Osteocyte (in vitro differentiated cells): ENCODE measurements around the gene NRXN3. TPM values are rescaled to one million over a fixed set of nuclear protein-coding genes. Genes with fewer than 3 reads are reported as not detected.

Experiments used
- DNase-seq: peaks from one replicate; pipeline ENCODE4 v3.0.0; 2021; ENCODE audit warnings: mixed read lengths; ENCODE audit not compliant: unreplicated experiment; ENCODE audit errors: extremely low spot score
- H3K27ac Mint-ChIP-seq: one replicate; pipeline ENCODE4 v1.8.0; 2021; ENCODE audit warnings: mild to moderate bottlenecking, mixed read lengths; ENCODE audit not compliant: unreplicated experiment
- H3K27me3 Mint-ChIP-seq: one replicate; pipeline ENCODE4 v1.8.0; 2021; ENCODE audit warnings: mixed read lengths; ENCODE audit not compliant: unreplicated experiment
- H3K36me3 Mint-ChIP-seq: one replicate; pipeline ENCODE4 v1.8.0; 2021; ENCODE audit warnings: mixed read lengths; ENCODE audit not compliant: unreplicated experiment
- H3K4me1 Mint-ChIP-seq: one replicate; pipeline ENCODE4 v1.8.0; 2021; ENCODE audit warnings: mixed read lengths; ENCODE audit not compliant: unreplicated experiment
- H3K4me3 Mint-ChIP-seq: one replicate; pipeline ENCODE4 v1.8.0; 2021; ENCODE audit warnings: mild to moderate bottlenecking, moderate library complexity, mixed read lengths; ENCODE audit not compliant: unreplicated experiment
- H3K9me3 Mint-ChIP-seq: one replicate; pipeline ENCODE4 v1.8.0; 2021; ENCODE audit warnings: mixed read lengths; ENCODE audit not compliant: unreplicated experiment
- total RNA-seq: library from RNA; stranded (reverse); gene quantifications from 2 replicates; pipeline ENCODE4 v1.2.1, GENCODE V29; 2021
- TF ChIP-seq, protein P1 (sequence below): fragments of 200-600 bp; sonication (generic); IDR thresholded peaks from 2 replicates; pipeline ENCODE4 v1.5.0; 2021; ENCODE audit warnings: antibody characterized with exemption, mild to moderate bottlenecking, moderate library complexity

Gene NRXN3
- total RNA-seq, 1 donor from 2014 or later: 26.5 TPM

DNA sequence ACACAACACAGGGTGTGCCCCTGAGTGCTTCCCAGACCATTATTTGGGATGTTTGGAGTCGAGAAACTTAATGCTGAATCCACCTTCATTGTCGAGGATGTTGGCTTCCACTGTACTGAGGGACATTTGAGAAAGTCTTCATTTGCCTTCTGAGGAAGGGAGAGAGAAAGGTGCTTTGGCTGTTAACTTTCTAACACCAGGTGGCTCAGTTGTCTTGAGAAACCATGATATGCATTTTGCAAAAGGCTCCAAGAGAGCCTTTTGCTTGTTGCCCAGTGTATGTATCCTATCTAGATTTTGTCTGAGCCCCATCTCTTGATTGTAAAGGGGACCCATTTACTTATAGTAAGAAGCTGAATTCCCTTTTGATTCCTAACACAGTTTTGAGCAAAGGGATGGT is 28.6 kb upstream of the NRXN3 start:
- no peak overlapping the region for H3K4me3 Mint-ChIP-seq
- no peaks in the 10 kb centered on the region for H3K27me3 Mint-ChIP-seq
- no peak overlapping the region for H3K27ac Mint-ChIP-seq
- no peaks in the 10 kb centered on the region for H3K4me1 Mint-ChIP-seq
- H3K9me3 Mint-ChIP-seq: peaks cover 10% of the 10 kb centered on the region
- no peak for DNase-seq
- TF ChIP-seq, protein P1, sequence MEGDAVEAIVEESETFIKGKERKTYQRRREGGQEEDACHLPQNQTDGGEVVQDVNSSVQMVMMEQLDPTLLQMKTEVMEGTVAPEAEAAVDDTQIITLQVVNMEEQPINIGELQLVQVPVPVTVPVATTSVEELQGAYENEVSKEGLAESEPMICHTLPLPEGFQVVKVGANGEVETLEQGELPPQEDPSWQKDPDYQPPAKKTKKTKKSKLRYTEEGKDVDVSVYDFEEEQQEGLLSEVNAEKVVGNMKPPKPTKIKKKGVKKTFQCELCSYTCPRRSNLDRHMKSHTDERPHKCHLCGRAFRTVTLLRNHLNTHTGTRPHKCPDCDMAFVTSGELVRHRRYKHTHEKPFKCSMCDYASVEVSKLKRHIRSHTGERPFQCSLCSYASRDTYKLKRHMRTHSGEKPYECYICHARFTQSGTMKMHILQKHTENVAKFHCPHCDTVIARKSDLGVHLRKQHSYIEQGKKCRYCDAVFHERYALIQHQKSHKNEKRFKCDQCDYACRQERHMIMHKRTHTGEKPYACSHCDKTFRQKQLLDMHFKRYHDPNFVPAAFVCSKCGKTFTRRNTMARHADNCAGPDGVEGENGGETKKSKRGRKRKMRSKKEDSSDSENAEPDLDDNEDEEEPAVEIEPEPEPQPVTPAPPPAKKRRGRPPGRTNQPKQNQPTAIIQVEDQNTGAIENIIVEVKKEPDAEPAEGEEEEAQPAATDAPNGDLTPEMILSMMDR: no peak
- H3K36me3 Mint-ChIP-seq: no peaks in the 10 kb centered on the region

DNA sequence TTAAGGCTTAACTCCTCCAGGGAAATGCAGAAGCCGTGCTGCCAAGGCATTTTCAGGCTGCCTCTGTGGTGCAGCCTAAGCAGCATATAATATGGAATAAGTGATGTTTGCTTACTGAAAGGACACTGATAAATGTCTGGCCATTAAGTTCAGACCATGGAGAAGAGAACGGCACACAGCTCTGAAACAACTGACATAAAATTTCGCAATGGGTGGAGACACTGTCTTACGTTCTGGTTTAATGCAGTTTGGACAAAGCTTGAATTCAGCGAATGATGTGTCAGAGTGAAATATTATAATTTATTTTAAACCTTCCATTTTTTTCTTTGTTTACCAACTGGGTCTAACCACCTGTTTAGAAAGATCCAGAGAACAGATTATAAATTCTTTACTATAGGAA is 27.2 kb upstream of the NRXN3 start:
- Mint-ChIP-seq H3K27me3 (no peaks in the 10 kb centered on the region), H3K4me1 (no peaks in the 10 kb centered on the region), H3K9me3 (peaks cover 3% of the 10 kb centered on the region), H3K36me3 (no peaks in the 10 kb centered on the region), H3K4me3 (no peak overlapping the region), H3K27ac (no peak overlapping the region)
- no peak for DNase-seq
- TF ChIP-seq, protein P1: no peak

DNA sequence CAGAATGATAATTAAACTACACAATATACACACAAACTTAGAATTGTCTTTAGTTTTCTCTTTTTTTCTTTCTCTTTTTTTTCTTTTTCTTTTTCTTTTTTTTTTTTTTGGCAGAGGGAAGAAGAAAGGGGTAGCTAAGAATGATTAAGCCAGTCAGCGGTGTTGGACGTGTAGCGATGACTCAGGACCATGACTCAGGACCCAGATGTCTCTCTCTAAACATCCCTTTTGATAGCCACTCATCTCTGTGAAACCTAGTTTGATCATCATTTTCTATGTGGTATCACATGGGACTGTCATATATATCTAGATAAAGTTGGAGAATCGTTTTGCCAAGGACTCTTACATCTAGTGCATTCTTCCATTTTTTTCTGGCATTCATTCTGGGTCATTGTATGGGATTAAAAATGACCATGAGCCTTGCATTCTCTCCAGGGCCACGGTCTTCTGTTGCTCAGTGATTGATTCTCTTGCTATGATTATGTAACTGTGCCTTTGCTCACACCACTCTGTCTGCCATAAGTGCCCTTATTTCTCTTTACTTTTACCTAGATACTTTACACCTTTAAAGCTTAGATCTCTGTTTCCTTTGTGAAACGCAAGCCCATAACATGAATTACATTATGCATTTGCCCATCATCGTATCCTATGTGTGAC is 26.6 kb upstream of the NRXN3 start:
- H3K36me3 Mint-ChIP-seq: no peaks in the 10 kb centered on the region
- no peak for DNase-seq
- no peaks in the 10 kb centered on the region for H3K4me1 Mint-ChIP-seq
- H3K27ac Mint-ChIP-seq: no peak overlapping the region
- peaks cover 3% of the 10 kb centered on the region for H3K9me3 Mint-ChIP-seq
- TF ChIP-seq, protein P1: no peak
- H3K27me3 Mint-ChIP-seq: no peaks in the 10 kb centered on the region
- H3K4me3 Mint-ChIP-seq: no peak overlapping the region

- H3K9me3 Mint-ChIP-seq: no peaks in the 10 kb centered on the region
Observed at GRCh38 chr14:78152201-78153063, 17.7 kb upstream of the NRXN3 start.

DNA sequence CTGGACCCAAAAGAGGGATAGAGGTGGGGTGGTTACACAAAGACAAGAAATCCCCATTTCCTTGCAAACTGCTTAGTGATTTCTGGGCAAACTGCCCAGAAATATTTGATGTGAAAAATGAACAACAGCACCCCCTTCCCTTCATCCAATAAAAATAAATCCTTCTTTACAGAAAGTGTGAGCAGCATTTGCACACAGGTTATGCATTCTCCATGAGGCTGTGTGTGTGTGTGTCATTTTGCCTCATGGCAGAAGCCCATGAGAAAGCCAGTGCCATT is 17.2 kb upstream of the NRXN3 start:
- Mint-ChIP-seq H3K27me3 (no peaks in the 10 kb centered on the region), H3K27ac (no peak overlapping the region), H3K36me3 (no peaks in the 10 kb centered on the region), H3K9me3 (peaks cover 3% of the 10 kb centered on the region), H3K4me1 (no peaks in the 10 kb centered on the region), H3K4me3 (no peak overlapping the region)
- no peak for DNase-seq
- TF ChIP-seq, protein P1: no peak

More at GRCh38 chr14:78152201-78153063, 17.7 kb upstream of the NRXN3 start:
- no peak overlapping the region for H3K4me3 Mint-ChIP-seq
- H3K27ac Mint-ChIP-seq: no peak overlapping the region
- no peaks in the 10 kb centered on the region for H3K4me1 Mint-ChIP-seq
- no peaks in the 10 kb centered on the region for H3K27me3 Mint-ChIP-seq
- H3K36me3 Mint-ChIP-seq: no peaks in the 10 kb centered on the region
- no peak for DNase-seq
- TF ChIP-seq, protein P1: no peak
